NCI-H526 treated with DMSO at 0.1 percent for 48 hours (cell line): ENCODE measurements around the gene UNC5B.
"Not testable (repeated sequence)": the region's sequence is repeated elsewhere in the genome, so short reads cannot be mapped to it uniquely, and the experiment has no call there.

ENCODE experiments used
- DNase-seq: peaks from one replicate; lab custom pipeline; 2025; lab: John Stamatoyannopoulos, UW

UNC5B gene

GRCh38 chr10:71209731-71210541 is 2.4 kb upstream of the UNC5B start:
- no peak for DNase-seq

- no peak for DNase-seq
Measured at GRCh38 chr10:71210542-71210871, 1.9 kb upstream of the UNC5B start.

DNA sequence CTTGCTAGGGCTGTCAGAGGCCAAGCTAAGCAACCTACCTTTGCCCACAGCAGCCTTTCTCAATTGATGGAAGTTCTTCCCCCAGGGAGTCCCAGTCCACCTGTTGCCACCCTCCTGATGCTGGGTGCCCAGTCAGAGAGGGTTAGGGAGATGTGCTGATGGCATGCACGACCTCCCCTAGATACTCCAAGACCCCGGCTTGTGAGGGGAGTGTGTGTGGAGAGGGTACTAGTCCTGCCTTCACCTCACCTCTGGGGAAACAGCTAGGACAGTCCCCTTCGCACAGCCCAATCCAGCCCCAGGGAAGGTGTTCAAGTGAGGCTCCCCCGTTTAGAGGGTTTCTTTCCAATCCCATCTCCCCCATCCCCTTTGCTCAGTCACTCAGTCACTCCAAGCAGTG is 1.3 kb upstream of the UNC5B start:
- no peak for DNase-seq

DNA sequence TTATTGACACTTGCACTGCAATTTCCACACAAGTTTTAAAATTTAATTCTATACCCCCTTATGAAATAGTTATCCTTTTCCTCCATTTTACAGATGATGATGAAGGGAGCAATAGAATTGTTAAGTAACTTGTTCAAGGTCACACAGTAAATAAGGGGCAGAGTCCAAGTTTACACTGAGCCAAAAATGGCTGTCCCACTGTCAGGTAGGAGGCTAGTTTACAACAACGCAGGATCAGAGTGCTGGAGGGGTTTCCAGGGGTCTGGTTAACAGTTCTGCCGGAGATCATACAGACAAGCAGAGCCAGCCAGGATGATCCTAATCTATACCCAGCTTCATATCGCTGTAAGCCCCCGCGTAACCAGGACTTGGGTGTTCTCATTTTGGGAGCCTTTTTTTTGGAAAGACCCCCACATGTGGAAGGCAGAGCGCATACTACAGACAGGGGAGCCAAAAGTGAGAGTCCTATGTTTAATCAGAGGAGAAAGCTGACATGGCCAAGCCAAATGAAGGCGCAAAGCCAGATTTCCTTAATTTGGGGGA is 524 bp upstream of the UNC5B start:
- no peak for DNase-seq

GRCh38 chr10:71213127-71213621 is 804 bp downstream of the UNC5B start:
- peak; percentile 64 for DNase-seq

DNA sequence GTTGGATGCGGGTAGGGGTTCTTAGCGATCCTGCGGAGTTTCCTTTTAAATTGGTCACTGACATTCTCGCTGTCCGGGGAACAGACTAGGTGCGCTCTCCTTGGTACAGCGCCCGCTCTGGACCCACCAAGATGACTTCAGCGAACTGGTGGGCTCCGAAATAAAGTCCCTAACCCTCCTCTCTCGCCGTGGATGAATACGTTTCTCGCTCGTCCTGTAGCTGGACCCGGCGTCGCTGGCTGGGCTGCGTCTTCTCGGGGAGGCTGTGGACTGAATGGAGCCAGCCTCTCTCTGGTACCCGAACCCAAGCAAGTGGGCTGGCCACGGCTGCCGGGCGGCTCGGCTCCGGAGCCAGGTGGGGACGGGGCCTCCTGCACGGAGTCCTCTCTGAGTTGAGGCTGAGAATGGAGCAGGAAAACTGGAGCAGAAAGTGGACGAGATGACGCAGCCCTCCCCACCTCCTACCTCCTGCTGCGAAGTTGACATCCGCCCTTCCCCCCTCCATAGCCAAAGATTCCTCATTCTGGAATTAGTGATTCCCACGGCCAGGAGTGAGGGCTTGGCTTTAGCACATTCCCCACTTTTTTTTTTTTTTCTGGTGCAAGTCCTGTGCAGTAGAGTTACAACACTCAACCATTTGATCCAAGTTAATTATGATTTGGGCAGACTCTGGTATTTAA is 1.5 kb downstream of the UNC5B start:
- DNase-seq, result peak; percentile 21

DNA sequence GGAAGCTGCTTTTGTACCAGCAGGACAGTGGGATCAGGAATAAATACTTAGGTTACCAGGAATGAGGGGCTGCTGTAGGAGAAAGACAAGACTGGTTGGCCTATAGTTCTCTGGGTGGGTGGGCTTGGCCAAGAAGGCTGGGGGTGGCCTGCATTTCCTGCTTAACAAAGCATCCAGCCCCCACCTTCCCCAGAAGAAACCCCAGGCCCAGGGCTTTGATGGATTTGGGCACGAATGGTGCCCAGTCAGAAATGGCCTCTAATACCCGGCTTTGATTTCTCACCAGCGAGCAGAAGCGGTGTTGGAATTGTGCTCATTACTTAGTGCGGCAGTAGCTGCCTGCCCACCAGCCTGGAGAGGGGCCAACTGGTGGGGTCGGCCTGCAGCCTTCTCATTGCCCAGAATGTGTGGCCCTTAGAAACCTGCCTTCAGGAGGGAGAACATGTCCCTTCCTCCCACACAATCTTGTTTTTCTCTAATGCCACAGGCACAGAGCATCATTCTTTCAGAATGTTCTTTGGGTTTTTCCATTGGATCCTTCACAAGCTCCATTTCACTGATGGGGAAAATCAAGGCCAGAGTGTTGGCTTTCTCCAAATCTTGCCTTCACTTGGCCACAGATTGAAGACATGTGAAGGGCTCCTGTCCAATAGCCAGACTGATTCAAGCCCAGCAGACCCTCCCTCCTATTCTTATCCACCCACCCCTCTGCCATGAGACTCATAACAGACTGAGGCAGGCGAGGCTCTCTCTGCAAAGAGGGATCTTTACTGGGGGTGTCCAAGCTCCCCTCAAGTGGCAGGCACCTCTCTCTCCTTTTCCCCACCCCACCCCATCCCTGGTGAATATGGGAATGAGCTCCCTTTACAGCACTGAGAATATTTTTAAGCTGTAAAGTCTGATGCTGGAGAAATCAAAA is 2.5 kb downstream of the UNC5B start:
- DNase-seq, result no peak

- no peak for DNase-seq
Measured at GRCh38 chr10:71216363-71216695, 4.0 kb downstream of the UNC5B start.

DNA sequence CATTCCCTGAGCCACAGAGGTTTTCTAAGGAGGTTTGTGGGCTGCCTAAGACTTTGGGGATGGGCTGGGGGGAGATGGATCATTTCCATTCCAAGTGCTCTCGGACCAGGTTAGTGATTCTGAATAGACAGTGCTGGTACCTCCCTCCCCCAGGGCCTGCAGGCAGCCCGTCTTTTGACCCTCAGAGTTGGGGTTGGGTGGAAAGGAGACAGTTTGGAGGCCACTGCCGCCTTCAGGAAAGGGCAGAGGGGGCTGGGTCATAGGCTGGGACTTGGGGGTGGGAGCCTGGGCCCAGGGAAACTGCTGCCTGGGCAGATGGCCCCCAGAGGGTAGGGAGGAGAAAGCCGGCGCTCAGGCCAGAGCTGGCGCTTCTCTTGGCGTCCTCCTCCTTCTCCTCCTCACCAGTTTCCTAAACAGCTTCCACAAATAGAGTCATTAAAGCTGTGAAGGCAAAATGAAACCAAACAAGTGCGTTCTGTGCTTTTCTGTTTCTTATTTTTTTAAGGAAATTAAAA is 4.4 kb downstream of the UNC5B start:
- no peak for DNase-seq

DNA sequence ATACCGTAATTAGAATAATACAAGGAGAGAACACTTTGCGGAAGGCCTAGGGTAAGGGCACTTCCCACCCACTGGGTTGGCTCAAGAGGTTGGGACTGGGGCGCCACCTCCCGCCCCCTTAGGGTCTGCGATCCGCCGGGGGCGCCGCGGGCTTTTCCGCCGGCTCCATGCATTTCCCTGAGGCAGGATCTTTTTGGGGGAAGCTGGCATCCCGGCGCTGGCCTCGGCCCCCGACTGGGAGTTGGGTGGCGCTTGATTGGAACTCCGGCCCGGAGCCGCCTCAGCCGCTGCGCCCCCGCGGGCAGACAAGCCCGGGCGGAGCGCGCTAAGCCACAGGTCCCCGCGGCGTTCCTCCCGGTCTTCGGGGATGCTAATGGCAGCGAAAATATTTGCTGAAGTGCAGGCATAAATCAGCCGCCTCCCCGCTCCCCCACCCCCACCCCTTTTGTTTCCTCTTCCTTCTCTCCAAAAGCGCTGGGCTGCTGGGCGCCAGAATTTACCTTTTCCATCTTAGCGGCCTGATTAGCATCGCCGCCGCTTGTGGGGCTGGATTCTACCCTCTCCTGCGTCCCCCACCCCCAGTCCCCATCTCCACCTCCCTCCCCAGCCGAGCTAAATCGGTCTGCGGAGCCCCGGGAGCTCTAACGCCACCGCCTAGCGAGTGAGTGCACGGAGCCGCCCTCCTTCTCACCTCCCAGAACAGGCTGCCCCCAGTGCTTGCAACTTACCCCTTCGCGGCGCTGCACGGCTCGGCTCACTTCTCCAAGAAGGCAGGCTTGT is 5.1 kb downstream of the UNC5B start:
- peak; percentile 24 for DNase-seq

DNA sequence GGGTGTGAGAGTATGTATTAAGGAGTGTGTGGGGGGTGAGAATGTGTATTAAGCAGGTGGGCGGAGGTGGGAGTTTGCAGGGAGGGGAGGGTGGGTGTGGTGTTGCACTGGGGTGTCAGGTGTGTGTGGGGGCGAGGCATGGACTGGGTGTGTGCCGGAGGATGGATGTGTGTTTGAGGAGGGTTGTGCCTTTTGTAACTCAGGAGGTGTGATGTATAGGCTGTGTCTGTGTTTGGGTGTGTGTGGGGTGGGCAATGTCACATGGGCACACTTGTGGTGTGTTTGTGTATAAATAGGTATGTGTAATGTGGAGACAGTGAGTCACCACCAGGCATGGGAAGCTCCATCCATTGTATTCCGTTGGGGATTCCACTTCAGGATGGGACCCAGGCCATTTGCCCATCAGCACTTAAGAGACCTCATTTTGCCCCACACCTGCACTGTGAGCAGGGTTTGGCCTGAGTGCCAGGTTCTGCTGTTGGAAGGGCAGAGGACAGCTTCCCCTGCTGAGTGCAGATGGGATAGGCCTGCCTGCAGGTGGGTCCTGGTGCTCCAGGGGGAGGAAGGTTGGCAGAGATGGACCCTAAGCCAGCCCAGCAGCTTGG is 5.8 kb downstream of the UNC5B start:
- DNase-seq, result no peak

DNA sequence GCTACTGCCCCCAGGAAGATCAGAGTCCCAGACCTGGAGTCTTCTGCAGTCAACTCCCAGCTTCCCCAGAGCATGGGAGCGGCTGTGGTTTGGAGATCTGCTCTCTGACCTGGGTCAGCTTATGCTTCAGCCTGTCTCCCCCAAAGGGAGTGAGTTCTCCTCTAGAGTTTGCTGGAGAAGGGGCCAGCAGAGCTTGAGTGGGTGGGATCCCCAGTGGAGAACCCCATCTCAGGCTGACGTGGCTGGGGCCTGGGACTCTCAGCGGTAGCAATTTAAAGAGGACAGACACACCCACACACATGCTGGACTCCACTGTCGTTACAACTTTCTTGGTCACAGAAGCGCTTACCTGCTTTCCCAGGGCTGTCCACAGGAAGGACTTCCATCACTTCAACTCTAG is 6.3 kb downstream of the UNC5B start:
- DNase-seq, result no peak

DNA sequence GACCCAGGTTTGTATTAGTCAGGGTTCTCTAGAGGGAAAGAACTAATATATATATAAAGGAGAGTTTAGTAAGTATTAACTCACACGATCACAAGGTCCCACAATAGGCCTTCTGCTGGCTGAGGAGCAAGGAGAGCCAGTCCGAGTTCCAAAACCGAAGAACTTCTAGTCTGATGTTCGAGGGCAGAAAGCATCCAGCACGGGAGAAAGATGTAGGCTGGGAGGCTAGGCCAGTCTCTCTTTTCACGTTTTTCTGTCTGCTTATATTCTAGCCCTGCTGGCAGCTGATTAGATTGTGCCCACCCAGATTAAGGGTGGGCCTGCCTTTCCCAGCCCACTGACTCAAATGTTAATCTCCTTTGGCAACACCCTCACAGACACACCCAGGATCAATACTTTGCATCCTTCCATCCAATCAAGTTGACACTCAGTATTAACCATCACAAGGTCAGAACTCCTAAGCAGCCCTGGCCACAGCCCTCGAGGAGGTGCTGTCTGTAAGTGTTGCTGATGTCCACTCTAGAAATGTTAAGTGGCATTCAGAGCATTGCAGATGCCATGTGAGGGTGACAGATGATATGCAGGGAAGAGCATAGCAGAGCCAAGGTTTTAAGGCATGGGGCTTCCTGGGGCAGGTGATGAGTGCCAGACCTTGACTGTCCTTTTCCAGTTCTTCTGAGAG is 7.0 kb downstream of the UNC5B start:
- not testable (repeated sequence) for DNase-seq

- no peak for DNase-seq
Measured at GRCh38 chr10:71219918-71220688, 7.7 kb downstream of the UNC5B start.

GRCh38 chr10:71220689-71221540 is 8.5 kb downstream of the UNC5B start:
- no peak for DNase-seq

GRCh38 chr10:71221586-71222202 is 9.3 kb downstream of the UNC5B start:
- no peak for DNase-seq

GRCh38 chr10:71222601-71223346 is 10.4 kb downstream of the UNC5B start:
- no peak for DNase-seq
